ENCODE measurements around the gene GALNT14.

The GALNT14 gene

GRCh38 chr2:31166925-31167324 lies 28.7 kb upstream of the GALNT14 start:
- H3K4me3 ChIP-seq (replicated peaks; ENCODE audit: low read depth, low read length), result no peak overlapping the region
- no peak for TF ChIP-seq CTCF (IDR thresholded peaks at IDR 0.05; ENCODE audit: low read length, missing control alignments)
- no peak for DNase-seq (ENCODE audit: low read depth)

GRCh38 chr2:31163011-31163539 lies 24.8 kb upstream of the GALNT14 start:
- DNase-seq (ENCODE audit: low read depth), result no peak
- TF ChIP-seq CTCF (IDR thresholded peaks at IDR 0.05; ENCODE audit: low read length, missing control alignments), result no peak
- H3K4me3 ChIP-seq (replicated peaks; ENCODE audit: low read depth, low read length), result no peak overlapping the region

- no peak for DNase-seq (ENCODE audit: low read depth)
- no peak for TF ChIP-seq CTCF (IDR thresholded peaks at IDR 0.05; ENCODE audit: low read length, missing control alignments)
- no peak overlapping the region for H3K4me3 ChIP-seq (replicated peaks; ENCODE audit: low read depth, low read length)
Observed at GRCh38 chr2:31161637-31162036, 23.4 kb upstream of the GALNT14 start.

- H3K4me3 ChIP-seq (replicated peaks; ENCODE audit: low read depth, low read length), result no peak overlapping the region
- no peak for TF ChIP-seq CTCF (IDR thresholded peaks at IDR 0.05; ENCODE audit: low read length, missing control alignments)
- no peak for DNase-seq (ENCODE audit: low read depth)
Observed at GRCh38 chr2:31151501-31151900, 13.3 kb upstream of the GALNT14 start.

- no peak for TF ChIP-seq CTCF (IDR thresholded peaks at IDR 0.05; ENCODE audit: low read length, missing control alignments)
Observed at GRCh38 chr2:31150120-31150670, 12.0 kb upstream of the GALNT14 start.

GRCh38 chr2:31148514-31148913 lies 10.3 kb upstream of the GALNT14 start:
- DNase-seq (ENCODE audit: low read depth), result no peak
- no peak overlapping the region for H3K4me3 ChIP-seq (replicated peaks; ENCODE audit: low read depth, low read length)
- no peak for TF ChIP-seq CTCF (IDR thresholded peaks at IDR 0.05; ENCODE audit: low read length, missing control alignments)

More at GRCh38 chr2:31150120-31150670, 12.0 kb upstream of the GALNT14 start:
- no peak for DNase-seq (ENCODE audit: low read depth)
- H3K4me3 ChIP-seq (replicated peaks; ENCODE audit: low read depth, low read length), result no peak overlapping the region

- no peak overlapping the region for H3K4me3 ChIP-seq (replicated peaks; ENCODE audit: low read depth, low read length)
- no peak for TF ChIP-seq CTCF (IDR thresholded peaks at IDR 0.05; ENCODE audit: low read length, missing control alignments)
- DNase-seq (ENCODE audit: low read depth), result no peak
Observed at GRCh38 chr2:31147645-31148044, 9.4 kb upstream of the GALNT14 start.

All from fibroblast of pulmonary artery (primary cell).